Islet of Langerhans (tissue), 1 donor: ENCODE measurements around the gene HSD17B12.
"Not testable (repeated sequence)": the region's sequence is repeated elsewhere in the genome, so short reads cannot be mapped to it uniquely, and the experiment has no call there.

Source experiments
- FAIRE-seq: peaks from one replicate; lab custom pipeline; 2011; peaks lifted over from hg19 to GRCh38; lab: Jason Lieb, UNC

Gene HSD17B12

GRCh38 chr11:43747130-43747802 is 66.7 kb downstream of the HSD17B12 start:
- FAIRE-seq = no peak

GRCh38 chr11:43748095-43748494 is 67.6 kb downstream of the HSD17B12 start:
- FAIRE-seq = no peak

- FAIRE-seq = no peak
Measured at GRCh38 chr11:43751726-43752125, 71.2 kb downstream of the HSD17B12 start.

- FAIRE-seq = peak; percentile 97
Measured at GRCh38 chr11:43756575-43756974, 76.0 kb downstream of the HSD17B12 start.

GRCh38 chr11:43758927-43759326 is 78.4 kb downstream of the HSD17B12 start:
- no peak for FAIRE-seq

GRCh38 chr11:43760902-43761301 is 80.4 kb downstream of the HSD17B12 start:
- FAIRE-seq = no peak

- FAIRE-seq = no peak
Measured at GRCh38 chr11:43765194-43765593, 84.7 kb downstream of the HSD17B12 start.

GRCh38 chr11:43768654-43769053 is 88.1 kb downstream of the HSD17B12 start:
- not testable (repeated sequence) for FAIRE-seq

- no peak for FAIRE-seq
Measured at GRCh38 chr11:43770173-43770572, 89.6 kb downstream of the HSD17B12 start.

GRCh38 chr11:43772733-43773132 is 92.2 kb downstream of the HSD17B12 start:
- no peak for FAIRE-seq

GRCh38 chr11:43774786-43775185 is 94.2 kb downstream of the HSD17B12 start:
- FAIRE-seq = no peak

GRCh38 chr11:43779306-43779705 is 98.8 kb downstream of the HSD17B12 start:
- FAIRE-seq = no peak

GRCh38 chr11:43784301-43784700 is 103.8 kb downstream of the HSD17B12 start:
- no peak for FAIRE-seq

- FAIRE-seq = no peak
Measured at GRCh38 chr11:43784866-43785265, 104.3 kb downstream of the HSD17B12 start.

- FAIRE-seq = no peak
Measured at GRCh38 chr11:43785318-43785717, 104.8 kb downstream of the HSD17B12 start.

- FAIRE-seq = no peak
Measured at GRCh38 chr11:43786016-43786415, 105.5 kb downstream of the HSD17B12 start.

- FAIRE-seq = peak; percentile 66
Measured at GRCh38 chr11:43787824-43788223, 107.3 kb downstream of the HSD17B12 start.

GRCh38 chr11:43788421-43788820 is 107.9 kb downstream of the HSD17B12 start:
- FAIRE-seq = peak; percentile 75

GRCh38 chr11:43789700-43790443 is 109.3 kb downstream of the HSD17B12 start:
- peak; percentile 89 for FAIRE-seq

- no peak for FAIRE-seq
Measured at GRCh38 chr11:43790444-43790794, 109.9 kb downstream of the HSD17B12 start.

GRCh38 chr11:43797337-43797736 is 116.8 kb downstream of the HSD17B12 start:
- no peak for FAIRE-seq

GRCh38 chr11:43797866-43798265 is 117.3 kb downstream of the HSD17B12 start:
- FAIRE-seq = no peak

- FAIRE-seq = no peak
Measured at GRCh38 chr11:43802509-43802908, 122.0 kb downstream of the HSD17B12 start.

GRCh38 chr11:43803766-43804165 is 123.2 kb downstream of the HSD17B12 start:
- FAIRE-seq = no peak
